ENCODE measurements around the gene HOMER2.
"Not testable (repeated sequence)": the region's sequence is repeated elsewhere in the genome, so short reads cannot be mapped to it uniquely, and the experiment has no call there.

HOMER2 gene

DNA sequence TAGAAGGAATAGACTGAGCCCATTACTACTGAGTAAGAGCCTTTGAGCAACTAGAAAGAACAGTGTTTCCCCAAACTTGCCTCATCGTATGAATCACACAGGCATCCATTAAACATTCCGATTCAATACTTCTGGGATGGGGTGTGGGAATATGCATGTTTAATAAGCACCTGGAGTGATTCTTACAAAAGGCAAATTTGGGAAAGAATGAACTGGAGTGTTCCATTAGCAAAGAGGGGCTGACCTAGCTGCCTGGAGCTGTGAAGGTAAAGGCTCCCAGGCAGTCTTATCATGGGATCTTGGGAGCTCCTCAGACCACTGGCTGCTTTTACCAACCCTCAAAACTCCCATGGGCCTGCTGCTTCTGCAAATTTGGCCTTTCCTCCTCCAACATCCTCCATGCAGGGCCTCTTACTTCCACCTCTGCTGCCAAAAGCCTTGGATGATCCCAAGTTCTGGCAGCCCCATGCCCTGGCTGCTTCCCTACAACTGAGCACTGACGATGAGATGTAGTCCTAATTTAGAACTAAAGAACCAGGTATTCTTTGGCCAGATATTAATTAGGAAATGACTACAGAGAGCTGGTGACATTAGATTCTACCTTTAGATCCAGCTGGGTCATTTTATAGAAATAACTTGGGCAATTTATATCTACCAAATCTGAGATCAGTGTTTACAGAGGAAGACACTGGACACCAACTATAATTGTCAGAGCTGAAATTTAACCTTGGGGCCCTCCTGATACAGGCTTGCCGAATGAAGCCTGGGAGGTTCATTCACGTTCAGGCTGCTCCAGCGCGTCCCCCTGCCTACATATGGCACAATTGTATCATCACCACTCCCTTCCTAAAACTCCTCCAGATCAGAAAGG is 11.2 kb upstream of the HOMER2 start:
- no peak for DNase-seq

DNA sequence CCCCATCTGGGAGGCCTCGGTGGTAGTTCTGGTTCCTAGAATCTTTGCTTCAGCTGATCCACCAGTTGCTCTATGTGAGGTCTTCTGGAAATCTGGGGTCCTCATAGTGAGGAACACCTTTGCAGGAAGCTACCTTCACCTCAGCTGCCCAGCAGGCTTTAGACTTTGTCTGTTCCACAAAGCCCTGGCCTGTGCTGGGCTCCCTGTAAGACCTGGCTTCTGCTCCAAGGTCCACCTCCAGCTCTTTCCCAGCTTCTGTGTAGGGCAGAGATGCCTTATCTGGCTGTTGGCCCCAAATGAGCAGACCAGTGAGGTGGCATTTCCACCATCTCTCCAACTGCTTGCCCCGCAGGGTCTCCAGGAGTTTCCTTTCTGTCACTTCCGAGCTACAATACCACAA is 8.2 kb upstream of the HOMER2 start:
- no peak for DNase-seq

DNA sequence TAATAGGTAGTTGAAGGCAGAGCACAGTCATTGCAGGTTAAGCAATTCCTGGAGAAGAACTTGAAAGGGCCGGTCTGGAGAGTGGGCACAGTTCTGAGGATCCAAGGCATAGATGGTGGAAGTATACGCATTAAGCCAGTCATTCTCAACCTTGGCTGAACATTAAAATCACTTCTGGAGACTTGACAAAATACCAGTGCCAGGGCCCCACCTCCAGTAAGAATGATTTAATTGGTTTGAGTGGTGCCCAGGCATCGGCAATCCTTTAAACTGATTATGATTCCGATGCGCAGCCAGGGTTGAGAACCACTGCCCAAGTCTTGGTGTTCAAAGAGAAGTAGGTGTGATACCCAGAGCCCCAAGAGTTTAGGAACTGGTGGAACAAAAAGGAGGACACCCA is 6.9 kb upstream of the HOMER2 start:
- DNase-seq = no peak

DNA sequence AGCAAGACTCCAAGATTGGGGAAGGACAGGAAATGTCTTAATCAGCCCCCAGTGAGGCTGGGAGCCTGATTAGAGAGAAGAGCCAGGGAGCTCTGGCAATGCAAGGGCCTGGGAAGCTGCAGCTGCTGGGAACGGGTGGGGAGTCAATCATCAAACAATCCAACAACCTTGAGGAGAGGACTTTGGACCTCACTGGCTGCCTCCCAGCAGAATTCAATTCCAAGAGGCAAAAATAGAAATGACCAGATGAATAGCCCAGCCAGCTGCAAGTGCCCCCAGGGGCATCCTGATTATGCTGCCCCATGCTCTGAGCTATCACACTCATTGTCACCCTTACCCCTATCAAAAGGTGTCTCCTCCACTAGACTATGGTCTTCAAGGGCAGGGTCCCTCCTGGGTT is 6.1 kb upstream of the HOMER2 start:
- no peak for DNase-seq

DNA sequence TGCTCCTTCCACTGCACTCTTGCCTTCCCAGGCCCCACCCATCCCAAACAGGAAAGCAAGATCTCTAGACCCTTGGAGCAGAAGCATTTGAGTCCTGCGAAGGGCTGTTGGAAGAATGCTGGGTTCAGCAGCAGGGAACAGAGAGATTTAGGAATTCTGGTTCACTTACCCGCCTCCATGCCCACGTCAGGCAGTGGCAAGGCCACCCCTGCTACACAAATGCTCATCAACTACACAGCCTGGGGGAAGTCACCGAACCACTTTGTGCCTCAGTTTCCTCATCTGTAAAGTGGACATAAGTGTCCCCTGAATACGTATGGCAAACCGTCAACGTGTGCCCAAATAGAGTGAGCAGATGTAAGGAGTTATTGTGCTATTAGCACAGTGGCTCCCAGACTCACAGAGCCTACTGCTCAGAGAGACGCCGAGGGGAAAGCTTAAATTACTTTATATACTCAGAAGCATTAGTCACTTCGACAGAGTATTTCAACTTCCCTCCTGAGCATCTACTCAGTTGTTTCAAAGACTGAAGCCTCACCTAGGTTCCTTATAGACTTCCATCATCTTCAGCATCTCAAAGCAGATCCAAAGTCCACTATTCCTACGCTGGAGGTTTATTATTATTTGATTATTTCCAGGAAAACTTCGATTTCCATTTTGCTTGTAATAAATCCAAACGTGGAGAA is 905 bp downstream of the HOMER2 start:
- DNase-seq = no peak

DNA sequence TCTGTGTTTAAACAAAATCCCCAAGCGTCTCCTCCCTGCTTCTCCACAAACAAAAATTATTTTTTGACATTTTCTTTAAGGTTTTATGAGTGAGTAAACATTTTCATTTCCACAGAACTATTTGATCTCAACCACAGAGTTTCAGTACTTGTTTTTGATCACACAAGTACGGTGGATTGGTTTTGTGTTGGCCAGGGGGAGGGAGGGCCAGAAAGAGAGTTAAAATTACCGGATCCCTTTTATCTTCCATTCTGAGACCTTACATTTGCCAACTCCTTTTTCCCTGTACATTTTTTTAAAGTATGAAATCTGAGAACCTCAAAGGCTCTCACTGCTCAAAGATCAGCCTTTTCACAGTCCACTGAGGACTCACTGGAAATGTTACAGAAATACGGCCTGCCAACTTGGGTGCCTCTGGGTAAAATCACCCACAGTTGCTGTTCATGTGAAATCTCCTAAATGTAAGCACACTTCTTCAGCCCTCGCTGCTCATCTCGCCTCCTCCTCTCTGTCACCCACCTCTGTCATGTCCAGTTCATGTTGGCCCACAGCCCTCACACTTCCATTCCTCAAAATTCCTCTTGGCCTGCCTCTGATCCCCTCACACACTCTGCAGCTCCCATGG is 1.7 kb downstream of the HOMER2 start:
- no peak for DNase-seq

DNA sequence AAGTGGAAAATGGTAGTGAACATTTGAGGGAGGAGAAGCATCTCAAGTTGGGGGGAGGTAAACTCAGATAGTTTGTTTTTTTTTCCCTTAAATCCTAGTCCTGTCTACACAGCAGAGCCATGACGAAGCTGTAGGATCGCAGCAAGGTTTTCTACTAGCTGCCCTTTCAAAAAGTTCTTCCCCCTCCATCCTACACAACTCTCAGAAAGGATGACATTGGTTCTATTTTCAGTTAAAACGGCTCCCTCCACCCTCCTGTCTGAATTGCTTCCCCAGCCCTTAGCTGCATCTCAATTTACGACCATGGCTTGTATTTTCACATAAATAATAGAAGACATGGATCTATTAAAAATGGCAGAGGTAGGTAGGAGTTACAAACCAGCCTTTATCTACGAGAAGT is 2.2 kb downstream of the HOMER2 start:
- no peak for DNase-seq

DNA sequence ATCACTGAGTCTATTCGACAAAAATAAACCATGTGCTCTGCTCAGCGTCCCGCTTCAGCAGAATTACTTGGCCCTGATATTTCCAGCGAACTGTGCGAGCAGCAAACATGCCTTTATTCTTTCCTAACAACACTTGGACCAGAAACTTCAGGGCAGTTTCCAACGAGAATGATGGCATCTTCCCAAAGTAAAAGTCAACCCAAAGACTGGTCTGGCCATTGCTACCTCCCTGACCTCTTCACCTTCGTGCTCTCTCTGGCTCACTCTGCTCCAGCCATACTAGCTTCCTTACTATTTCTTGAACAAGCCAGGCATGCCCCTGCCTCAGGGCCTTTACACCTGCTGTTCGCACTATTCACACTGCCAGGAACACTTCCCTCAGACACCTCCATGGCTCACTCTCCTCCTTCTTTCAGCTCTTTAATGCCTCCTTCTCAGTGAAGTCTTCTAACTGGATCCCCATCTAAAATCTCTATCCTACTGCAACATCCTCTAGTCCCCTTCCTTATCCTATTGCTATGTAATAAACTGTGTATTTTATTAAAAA is 6.3 kb downstream of the HOMER2 start:
- DNase-seq = no peak

DNA sequence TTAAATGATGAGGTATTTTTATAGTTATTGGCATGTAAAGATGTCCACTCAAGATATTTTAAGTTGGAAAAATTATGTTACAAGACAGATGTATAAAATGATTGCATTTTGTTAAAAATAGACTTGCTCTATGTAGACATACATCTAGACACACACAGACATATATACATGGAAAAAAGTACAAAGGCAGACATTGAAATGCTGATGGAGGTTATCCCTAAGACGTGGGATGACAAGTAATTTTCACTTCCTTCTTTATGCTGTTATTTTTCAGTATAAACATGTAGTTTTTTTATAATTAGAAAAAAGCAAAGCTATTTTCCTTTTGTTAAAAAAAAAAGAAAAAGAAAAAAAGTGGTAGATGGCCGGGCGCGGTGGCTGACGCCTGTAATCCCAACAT is 7.2 kb downstream of the HOMER2 start:
- DNase-seq = no peak

DNA sequence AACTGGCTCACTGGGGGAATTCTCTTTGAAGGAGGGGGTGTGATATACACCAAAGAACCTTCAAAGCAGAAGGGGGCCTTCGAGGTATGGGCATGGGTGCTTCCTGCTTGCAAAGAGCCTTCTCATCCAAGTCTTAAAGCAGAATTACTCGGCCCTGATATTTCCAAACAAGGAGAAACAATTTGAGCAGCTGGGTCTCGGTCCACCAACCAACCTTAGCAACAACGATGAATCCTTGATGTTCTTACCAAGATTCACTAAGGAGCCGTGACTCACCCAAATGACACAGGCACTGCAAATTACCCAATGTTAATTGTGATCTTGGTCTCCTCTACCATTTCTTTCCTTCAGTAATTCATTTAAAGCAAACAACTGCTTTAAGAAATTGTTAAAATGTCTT is 7.7 kb downstream of the HOMER2 start:
- no peak for DNase-seq

DNA sequence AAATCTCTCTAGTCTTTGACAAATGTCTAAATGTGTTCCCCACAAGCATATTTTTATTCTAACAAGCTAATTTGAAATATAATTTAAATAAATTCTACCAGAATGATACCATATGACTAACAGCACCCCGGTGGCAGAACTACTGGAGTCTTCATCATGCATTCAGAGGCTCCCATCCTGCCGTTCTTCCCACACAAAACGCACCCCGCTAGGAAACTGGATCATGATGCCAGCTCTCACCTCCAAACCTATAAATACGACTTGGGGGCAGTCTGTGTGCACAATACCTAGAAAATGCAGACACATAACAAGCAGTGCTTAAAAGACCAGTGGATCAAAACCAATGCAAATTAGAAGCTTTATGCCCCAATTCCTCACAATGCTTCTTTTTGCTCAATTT is 8.5 kb downstream of the HOMER2 start:
- DNase-seq = no peak

DNA sequence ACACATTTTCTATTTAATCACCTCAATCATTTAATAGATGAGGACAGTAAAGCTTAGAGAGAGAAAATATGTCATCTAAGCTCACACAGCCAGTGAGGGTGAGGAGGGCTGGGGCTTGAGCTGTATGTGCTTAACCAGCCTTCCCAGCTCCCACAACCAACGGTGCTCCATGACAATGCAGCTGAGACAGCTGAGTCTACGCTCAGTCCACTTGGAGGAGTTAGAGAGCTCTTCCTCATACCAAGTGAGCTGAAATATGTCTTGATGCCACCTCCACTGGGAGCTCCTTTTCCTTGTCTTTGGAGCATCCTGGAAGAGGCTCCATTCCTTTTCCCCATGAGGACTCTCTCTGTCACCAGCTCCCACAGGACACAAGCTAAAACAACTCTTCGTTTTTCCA is 9.3 kb downstream of the HOMER2 start:
- no peak for DNase-seq

DNA sequence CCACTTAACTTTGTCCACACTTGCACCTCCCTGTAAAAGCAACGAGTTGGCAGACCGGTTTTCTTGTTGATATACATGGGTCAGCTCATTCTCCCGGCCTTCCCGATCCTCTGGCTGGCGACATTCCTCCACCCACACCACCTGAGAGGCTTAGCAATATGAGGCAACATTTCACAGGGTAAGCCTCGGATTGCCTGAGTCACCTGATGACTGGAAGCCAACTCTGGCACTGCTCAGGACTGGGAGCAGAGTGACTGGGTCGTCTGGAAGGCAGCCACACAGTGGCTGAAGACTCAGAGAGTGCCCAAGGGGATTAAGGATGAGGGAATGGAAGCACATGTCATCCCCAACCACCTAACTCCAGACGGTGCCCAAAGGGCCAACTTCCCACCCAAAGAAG is 9.8 kb downstream of the HOMER2 start:
- no peak for DNase-seq

DNA sequence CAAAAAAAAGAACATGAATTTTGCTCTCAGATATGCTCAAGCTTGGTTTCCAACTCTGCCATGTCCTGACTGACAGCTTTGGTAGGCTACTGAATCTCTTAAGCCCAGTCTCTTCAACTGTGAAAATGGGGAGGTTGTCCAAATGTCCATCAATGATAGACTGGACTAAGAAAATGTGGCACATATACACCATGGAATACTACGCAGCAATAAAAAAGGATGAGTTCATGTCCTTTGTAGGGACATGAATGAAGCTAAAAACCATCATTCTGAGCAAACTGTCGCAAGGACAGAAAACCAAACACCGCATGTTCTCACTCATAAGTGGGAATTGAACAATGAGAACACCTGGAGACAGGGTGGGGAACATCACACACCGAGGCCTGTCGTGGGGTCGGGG is 12.8 kb downstream of the HOMER2 start:
- not testable (repeated sequence) for DNase-seq

DNA sequence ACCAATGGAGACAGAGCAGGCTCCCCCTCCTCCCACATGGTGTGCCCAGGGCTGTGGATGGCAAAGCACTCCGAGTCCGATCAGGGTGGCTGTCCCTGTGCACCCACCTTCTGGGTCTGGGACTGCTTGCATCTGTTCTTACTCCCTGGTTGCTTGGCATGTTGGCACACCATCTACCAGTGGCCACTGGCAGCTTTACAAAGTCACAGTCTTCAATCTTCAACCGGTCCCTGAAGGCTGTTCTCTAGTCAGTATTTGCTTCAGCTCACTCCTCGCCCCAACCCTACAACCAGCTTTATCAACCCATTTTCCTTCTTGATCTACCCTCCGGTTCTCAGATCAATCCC is 14.8 kb downstream of the HOMER2 start:
- no peak for DNase-seq

DNA sequence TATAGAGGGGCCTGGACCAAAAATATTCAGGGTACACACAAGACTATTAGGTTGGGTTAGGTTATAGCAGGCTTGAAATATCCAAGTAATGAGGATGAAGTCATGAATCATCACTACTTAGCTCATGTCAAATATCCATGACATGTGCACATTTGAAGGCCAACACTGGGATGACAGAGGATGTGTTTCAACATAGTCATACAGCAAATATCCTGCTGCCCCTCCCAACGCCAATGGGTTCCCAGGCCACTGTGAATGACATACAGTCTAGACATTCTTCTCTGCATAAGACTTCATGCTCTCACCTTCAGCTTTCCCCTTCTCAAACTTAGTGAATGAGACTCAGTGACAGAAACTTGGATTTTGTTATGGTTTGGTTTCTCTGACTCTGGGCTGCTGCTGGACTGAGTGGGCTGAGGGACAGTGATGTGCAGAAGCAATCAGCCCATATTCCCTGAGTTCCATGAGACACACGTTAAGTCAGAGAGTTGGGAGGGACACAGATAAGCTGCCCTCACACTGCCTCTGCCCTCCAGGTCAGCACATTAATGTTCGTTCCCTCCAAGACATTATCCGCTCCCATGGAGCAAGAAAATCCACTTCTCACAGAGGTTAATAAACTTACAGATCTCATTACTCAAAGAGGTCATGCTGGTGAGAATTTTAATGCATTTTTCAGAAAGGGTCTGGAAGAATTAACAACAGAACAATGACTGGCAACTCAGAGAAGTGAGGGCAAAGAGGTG is 15.4 kb downstream of the HOMER2 start:
- DNase-seq = no peak

DNA sequence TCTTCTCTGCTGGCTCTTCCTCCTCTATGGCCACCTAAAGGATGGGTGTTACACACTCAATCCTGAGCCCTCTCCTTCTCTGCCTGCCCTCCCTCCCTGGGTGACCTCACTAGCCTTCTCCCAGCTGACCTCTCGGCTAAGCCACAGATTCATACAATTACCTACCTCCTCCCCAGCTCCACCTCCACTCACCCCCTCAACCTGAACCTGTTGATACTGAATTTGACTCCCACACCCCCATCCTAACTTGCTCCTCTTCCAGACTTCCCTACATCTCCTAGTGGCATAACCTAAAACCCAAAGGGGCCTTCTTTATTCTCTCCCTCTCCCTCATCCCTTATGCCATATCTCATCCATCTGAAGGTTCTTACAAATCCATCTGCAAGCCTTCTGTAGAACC is 17.1 kb downstream of the HOMER2 start:
- DNase-seq = no peak

DNA sequence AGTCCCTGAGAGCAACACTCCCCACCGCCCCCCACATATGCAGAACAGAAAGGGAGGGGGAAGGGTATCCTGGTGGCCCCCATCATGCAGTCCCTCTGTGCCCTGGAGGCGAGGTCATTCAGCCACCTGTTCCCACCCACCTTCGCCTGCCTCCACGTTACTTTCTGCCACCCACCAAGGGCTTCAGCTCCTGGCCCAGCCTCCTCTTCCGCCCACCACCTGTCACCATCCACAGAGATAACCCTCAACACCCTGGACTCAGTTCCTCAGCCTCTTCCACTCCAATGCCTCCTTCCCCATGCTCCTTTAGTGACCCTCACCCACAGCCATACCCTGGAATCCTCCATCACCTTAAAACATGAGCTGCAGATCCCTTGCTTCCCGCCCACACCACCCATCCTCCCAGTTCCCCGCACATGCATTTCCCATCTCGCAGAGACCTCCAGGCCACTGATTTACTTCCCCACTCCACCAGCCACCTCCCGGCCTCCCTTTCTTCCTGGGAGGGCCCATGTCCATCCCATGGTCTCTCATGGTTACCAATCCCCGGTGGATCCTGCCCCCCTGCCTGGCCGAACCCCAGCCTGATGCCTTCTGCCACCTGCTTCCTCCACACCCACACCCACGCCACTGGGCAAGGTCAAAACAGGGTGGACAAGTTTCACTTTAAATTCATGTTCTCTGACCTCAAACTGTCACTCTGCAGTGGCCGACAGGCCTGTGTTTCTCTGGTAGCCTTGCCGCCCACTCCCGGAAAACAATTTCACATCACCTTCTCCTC is 18.2 kb downstream of the HOMER2 start:
- no peak for DNase-seq

DNA sequence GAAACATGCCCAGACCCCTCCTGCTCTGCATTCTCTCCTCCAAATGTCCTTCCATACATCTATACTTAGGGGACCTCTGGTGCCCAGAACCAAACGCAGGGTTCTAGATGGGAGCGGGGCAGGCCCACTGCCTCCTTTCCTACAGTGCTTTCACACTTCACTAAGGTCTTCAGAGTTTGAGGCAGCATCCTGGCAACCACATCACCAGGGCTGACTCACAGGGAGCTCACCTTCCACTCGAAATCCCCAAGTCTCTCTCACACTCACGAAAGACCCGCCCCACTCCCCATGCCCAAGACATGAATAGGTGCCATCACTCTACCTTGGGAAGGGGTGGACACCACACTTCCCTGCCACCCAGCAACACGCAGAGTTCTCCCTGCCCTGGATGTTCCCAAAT is 18.9 kb downstream of the HOMER2 start:
- no peak for DNase-seq

DNA sequence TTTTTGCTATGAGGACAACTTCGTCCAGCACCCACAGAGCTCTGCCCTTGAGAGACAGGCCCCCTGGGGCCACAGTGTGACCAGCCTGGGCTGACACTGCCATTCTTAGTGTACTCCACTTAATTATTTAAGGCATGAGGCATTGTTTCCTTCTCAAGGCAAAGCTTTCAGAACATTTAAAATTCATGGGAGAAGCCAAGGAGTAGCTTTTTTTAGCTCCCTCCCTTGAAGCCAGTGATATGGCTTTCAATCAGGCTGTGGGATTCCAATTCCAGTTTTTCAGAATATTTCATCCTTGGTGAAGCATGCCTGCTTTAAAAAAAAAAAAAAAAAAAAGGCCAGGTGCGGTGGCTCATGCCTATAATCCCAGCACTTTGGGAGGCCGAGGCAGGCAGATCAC is 21.3 kb downstream of the HOMER2 start:
- DNase-seq = no peak

DNA sequence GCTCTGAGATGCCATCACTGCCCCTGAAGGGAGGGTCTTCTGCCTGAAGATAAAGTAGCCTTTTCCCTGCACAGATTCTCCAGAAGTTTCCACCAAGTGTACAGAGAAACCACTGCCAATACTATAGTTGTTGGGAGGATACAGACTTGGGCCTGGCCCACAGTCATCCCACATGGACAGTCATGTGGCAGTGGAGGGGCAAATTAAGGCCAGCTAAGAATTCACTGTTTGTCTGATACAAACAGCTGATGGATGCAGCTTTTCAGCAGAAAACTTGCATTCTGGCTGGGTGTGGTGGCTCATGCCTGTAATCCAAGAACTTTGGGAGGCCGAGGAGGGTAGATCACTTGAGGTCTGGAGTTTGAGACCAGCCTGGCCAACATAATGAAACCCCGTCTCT is 22.1 kb downstream of the HOMER2 start:
- no peak for DNase-seq

DNA sequence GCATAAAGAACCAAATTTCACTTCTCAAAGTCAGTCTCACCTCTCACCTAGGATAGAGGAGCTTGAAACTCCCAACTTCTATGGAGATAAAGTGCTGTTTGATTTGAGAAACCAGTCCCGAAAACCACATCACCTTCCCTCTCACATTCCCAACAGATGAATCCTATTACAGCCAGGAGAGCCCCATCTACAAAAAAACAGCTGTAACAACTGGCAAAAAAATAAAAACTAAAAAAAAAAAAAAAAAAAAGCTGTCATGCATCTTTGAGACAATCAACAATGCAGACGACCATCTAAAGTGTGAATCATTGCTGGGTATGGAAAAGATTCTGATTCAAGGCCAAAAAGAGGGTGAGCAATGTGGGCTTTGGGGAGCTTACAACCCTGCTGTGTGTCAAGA is 23.8 kb downstream of the HOMER2 start:
- no peak for DNase-seq
